Measurements from ENCODE around the gene CCDC174.

DNA sequence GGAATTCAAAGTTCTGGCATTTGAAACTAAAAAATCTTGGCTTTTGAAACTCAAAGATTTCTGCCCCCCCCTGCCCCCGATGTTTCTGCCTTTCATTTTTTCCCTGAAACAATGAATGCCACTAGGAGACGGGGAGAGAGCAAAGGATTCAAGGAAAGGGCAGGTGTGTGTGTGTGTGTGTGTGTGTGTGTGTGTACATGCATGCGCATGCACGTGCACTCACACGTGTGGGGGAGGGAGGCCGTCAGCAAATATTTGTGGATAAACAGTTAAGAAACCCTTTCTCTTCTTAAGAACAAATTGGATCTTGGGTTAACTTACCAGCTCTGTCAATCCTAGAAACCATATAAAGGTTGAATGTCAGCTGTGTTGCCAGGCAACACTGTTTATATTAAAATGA is 29.2 kb upstream of the CCDC174 start:
- TF ChIP-seq, protein P1, sequence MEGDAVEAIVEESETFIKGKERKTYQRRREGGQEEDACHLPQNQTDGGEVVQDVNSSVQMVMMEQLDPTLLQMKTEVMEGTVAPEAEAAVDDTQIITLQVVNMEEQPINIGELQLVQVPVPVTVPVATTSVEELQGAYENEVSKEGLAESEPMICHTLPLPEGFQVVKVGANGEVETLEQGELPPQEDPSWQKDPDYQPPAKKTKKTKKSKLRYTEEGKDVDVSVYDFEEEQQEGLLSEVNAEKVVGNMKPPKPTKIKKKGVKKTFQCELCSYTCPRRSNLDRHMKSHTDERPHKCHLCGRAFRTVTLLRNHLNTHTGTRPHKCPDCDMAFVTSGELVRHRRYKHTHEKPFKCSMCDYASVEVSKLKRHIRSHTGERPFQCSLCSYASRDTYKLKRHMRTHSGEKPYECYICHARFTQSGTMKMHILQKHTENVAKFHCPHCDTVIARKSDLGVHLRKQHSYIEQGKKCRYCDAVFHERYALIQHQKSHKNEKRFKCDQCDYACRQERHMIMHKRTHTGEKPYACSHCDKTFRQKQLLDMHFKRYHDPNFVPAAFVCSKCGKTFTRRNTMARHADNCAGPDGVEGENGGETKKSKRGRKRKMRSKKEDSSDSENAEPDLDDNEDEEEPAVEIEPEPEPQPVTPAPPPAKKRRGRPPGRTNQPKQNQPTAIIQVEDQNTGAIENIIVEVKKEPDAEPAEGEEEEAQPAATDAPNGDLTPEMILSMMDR (IDR thresholded peaks at IDR 0.05) = no peak
- TF ChIP-seq POLR2A (IDR thresholded peaks at IDR 0.05) = no peak

All from vagina (tissue), 2 donors.